GM19372 (cell line): ENCODE results near the gene SKOR2.

Source experiments
- ATAC-seq: cut with Tn5 transposase; IDR thresholded peaks from one replicate; pipeline ENCODE4 v1.9.1; 2021; ENCODE audit warnings: mild to moderate bottlenecking, low read depth, moderate library complexity; ENCODE audit not compliant: unreplicated experiment

The SKOR2 gene

GRCh38 chr18:47260120-47260923 is 8.9 kb upstream of the SKOR2 start:
- no peak for ATAC-seq

DNA sequence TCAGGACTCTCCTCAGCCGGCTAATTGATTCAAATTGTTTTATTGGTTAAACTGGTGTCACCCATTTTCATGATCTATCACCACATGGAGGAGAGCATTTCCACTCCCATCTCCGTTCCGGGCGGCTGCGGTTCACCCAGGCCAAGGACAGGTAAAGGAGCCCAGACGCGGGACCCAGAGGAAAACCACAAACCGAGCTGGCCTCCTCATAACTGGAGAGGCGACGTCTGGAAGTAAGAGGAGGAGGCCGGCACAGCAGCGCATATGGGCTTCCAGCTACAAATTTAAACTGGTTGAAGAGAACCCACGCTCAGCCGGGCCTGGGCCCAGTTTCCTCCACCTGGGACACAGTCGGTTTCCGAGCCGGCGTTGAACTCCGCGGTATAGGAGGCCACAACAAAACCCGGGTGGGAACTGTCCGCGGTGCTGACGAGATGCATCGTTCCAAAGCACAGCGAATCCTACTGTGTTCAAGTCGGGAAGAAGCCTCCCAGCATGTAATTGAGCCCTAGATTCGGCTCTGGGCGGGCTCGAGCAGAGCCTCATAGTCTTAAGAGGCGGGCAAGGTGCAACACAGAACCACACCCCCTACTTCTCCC is 3.0 kb upstream of the SKOR2 start:
- ATAC-seq = no peak

GRCh38 chr18:47253101-47253654 is 1.7 kb upstream of the SKOR2 start:
- no peak for ATAC-seq

DNA sequence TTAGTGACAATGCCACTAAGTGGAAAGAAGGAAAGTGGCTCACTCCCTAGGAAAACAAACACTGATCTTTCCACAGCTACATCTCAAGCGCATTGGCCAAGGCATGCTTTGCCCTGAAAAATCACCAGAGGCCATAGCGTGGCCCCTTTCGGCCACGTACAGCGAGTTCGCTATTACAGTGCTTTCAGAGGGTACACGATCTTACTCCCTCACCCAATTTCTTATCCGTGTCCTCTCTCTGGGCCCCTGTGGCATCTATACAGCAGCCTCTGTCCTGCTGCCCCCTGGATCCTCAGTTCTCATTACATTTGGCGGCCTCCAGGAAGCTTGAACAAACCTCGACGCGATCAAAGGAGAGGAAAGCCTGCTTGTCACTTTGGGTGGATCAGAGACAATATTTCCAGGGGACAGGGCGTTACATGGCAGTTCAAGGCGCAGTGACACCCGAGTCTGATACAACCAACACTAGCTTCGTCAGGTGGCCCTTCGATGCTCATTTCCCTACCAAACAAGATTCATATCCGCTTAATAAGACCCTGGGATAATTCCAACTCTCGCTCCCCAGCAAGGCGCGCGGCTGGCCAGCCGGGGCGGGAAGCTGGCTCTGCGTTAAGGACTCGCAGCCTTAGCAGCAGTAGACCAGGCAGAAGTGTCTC is 941 bp downstream of the SKOR2 start:
- no peak for ATAC-seq

DNA sequence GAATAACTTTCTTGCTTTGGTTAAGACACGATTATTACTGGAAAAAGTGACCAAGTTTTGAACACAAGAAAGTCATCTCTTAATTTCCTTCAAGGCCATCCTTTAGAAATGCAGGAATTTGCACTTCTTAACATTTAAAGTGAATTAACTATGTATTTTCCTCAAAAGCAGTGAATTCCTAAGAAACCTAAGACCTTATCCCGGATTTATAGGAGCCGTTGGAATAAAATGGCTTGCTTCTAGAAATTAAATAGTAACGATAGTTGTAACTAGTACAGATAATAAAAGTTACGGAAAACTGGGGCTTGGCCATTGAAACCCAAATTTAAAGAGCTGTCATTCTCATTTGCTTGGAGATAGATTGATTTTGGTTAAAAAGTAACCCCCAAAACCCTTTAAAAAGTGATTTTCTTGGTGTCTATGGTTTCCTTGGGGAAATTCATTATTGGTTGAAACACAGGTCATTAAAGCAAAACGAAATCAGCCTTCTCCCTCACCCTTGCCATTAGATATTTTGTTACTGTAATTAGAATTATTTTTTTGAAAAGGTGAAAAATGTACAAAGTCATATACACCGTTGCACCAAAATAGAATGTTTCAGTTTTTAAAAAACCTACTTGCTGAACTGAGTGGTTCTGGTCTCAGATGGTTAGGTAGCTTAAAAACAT is 2.0 kb downstream of the SKOR2 start:
- ATAC-seq = no peak

DNA sequence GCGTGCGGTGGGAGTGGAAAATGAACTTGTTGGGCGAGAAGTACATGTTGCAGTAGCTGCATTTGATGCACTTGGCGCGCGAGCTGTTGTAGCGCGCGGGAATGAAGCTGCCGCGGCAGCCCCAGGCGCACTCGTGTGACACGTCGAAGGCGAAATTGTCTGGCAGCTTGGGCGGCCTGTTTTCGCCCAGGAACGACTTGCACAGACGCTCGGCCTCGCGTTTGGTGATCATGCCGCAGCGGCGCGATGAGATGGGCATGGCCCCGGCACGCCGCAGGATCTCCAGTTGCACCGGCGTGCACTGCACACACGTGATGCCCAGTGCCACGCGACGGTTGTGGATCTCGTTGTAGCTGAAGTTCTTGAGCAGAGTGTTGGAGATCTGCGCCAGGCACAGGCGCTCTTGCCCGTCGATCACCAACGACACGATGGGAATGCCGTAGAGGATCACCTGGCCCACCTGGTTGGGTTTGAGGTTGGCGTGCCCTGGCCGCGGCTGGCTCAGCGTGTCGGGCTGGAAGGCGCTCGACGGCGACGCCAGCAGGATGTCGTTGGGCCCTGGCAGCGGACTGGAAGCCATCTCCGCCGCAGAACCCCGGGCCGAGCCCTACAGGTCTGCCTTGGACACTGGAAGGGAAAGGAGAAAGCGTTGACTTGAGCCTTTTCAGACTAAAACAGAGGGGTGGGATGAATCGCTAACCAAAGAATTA is 2.7 kb downstream of the SKOR2 start:
- ATAC-seq = no peak

- ATAC-seq = no peak
Measured at GRCh38 chr18:47248115-47248603, 3.3 kb downstream of the SKOR2 start.

DNA sequence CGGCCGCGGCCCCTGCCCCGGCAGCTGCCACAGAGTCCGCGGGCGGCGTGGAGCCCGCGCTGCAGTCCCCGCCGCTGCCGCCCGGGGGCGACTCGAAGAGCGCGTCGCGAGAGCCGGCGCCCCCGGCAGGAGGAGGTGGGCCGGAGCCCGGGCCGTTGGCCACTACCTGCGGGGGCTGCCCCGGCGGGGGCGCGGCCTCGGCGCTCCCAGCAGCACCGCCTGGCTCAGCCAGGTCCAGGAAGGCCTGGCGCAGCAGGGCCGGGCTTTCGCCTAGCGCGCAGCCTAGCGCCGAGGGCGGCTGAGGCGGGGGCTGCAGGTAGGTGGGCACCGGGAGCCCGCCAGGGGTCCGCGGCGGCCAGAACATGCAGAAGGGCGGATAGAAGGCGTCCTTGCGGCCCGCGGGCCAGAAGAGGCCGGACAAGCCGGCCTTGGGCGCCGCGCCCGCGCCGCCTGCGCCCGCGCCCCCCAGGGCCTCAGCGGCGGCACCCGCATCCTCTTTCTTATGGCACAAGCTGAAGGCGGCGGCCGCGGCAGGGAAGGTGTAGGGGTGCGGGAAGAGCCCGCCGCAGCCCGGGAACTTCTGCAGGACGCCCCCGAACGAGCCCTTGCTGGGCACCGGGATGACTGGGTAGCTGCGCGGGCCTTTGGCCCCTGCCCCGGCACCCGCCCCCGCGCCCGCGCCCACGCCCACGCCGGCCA is 3.9 kb downstream of the SKOR2 start:
- ATAC-seq = no peak

GRCh38 chr18:47247036-47247415 is 4.4 kb downstream of the SKOR2 start:
- no peak for ATAC-seq

DNA sequence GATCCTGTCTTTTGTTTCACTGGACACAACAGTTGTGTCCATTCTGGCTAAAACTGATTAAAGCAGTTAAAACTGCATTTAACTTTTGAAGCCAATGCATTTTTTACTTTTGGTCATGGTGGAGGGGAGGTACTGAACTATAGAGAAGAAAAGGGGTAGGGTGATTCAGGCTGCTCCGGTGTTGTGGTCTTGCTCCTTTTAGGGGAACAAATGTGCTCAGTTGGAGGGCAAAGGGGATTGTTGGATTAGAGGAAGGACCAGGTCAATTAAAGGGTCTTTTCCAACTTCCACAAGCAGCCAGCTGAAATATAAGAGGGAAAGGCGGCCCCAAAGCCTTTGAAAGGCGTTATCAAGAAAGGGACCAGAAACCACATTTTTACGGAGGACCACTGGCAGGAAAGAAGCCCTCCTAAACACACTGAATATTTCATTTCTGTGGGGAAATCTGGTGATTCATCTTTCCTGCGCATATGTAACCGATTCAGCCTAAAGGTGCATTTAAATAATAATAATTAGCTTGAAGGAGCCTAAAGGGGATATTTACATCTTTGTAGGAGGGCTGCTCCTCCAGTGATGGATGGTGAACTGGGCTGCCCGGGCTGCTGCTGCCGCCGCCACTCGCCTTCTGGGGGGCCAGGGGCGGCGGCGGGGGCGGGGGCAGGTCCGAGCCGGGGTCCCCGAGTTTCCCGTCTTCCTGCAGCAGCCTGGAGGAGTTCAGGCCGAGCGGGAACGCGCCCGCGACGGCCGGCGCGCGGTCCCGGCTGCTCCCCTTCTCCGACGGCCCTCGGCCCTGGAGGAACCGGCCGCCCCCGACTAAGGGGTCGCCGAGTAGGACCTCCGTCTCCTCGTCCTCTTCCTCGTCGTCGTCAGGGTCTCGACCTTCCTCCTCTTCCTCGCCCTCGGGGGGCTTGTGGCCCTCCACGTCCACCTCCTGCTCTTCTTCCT is 5.2 kb downstream of the SKOR2 start:
- no peak for ATAC-seq

DNA sequence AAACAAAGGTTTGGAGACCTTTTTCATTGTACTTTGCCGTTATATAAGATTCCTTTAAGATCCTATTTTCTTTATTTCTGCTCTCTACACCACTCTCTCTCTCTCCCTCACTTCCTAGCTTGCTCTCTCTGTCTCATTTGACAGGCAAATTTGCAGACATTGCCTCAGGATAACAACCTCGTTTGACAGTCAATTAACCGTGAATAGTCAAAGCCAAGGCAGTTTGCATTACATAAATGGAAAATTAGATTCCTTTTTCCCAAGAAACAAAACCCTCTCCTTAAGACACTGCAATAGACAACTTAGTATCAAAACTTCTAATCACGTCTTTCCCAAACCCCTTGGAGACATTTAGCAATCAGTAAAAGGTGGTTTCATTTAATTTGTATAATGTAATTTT is 7.4 kb downstream of the SKOR2 start:
- no peak for ATAC-seq

DNA sequence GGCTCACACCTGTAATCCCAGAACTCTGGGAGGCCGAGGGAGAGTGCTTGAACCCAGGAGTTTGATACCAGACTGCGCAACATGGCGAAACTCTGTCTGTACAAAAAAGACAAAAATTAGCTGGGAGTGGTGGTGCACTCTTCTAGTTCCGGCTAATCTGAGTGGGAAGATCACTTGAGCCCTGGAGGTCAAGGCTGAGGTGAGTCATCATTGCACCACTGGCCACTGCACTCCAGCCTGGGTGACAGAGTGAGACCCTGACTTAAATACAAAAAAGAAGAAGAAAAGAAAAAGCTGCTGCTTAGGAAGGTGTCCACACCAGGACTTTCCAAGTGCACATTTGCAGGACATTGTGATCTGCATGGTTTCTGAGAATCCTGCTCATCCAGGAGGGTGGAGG is 16.4 kb downstream of the SKOR2 start:
- no peak for ATAC-seq

DNA sequence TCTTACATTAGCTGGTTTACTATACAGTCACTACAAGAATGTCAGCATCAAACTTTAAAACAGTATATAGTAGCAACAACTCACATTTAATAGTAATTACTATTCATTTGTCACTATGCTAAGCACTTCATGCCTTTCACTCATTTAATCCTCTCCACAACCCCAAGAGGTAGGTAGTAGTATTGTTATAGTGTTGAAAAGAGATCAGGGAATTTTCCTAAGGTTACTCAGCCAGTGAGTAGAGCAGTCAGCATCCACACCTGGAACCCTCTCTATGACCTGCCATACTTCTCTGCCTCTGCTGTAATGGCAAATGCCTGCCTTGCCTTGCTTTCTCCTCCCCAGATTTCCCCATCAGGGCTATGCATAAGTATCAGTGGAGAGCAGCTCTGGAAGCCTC is 24.8 kb downstream of the SKOR2 start:
- no peak for ATAC-seq

- ATAC-seq = no peak
Measured at GRCh38 chr18:47215554-47216138, 35.8 kb downstream of the SKOR2 start.

GRCh38 chr18:47209171-47209570 is 42.3 kb downstream of the SKOR2 start:
- ATAC-seq = no peak

DNA sequence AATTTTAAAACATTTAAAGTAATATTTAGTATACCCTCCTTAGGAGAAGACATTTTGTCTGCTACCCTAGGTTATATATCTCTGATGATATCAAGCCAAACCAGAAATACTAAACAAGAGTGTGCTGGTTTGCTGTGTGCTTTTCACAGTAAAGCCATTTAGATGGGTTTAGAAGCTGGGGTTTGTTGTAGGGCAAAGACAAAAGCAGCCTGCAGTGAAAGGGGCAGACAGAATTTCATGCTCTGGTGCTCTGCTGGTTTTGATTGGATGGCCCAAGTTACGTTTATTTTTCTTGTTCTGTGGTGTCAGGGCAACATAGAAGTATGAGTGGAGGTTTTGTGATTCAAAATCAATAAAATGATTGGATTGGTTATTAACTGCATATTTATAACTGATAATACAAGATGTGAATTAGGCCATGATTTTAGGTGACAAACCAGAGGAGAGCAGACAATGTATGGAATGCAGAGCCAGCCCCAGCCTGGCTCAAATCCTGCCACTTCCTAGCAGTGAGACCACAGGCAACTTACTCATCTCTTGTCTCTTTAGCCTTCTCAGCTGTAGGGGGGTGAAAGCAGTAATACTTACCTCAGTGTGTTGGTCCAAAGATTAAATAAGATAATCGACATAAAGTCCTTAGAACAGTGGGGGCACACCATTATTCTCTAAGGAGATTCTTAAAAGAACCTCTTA is 44.4 kb downstream of the SKOR2 start:
- no peak for ATAC-seq

GRCh38 chr18:47204908-47205522 is 46.4 kb downstream of the SKOR2 start:
- ATAC-seq = no peak
